SW 1271 (cell line): ENCODE results near the gene FLG2.
A peak's percentile ranks its signal among the peaks of the same experiment; 100 is the strongest.

Experiments
- DNase-seq, 2 experiments: peaks; one replicate each; lab custom pipeline; 2025; lab: John Stamatoyannopoulos, UW

The FLG2 gene

GRCh38 chr1:152359906-152360305, at the start of gene FLG2:
TSS of gene FLG2 (minus strand) at chr1:152360006. CDS start at chr1:152358884, 1,122 bp downstream.
- DNase-seq: no peak

- no peak for DNase-seq
Measured at GRCh38 chr1:152408664-152409063, 48.9 kb upstream of the FLG2 start.

GRCh38 chr1:152398812-152399698, 39.2 kb upstream of the FLG2 start:
- DNase-seq: peak in 1 of 2 experiments; percentile 14

GRCh38 chr1:152397474-152397873, 37.7 kb upstream of the FLG2 start:
- no peak for DNase-seq

- no peak for DNase-seq
Measured at GRCh38 chr1:152394151-152394550, 34.3 kb upstream of the FLG2 start.

GRCh38 chr1:152392909-152393308, 33.1 kb upstream of the FLG2 start:
- DNase-seq: no peak

DNA sequence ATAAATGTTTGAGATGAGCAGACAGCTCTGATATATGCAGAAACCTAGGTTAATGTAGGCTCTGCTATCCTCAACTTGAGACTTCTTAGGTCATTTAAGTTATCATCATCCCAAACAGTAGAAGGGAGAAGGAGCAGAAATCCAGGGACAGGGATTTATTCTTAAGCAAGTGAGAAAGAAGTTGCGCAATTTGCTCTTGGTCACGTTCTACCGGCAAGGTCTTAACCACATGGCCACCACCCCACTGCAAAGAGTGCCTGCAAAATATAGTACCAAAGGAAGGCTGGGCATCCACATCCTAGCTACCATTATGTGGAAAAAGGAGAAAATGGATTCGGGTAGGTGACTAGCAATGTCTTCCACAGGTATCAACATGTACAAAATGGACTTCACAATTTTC, 29.1 kb upstream of the FLG2 start:
- no peak for DNase-seq

DNA sequence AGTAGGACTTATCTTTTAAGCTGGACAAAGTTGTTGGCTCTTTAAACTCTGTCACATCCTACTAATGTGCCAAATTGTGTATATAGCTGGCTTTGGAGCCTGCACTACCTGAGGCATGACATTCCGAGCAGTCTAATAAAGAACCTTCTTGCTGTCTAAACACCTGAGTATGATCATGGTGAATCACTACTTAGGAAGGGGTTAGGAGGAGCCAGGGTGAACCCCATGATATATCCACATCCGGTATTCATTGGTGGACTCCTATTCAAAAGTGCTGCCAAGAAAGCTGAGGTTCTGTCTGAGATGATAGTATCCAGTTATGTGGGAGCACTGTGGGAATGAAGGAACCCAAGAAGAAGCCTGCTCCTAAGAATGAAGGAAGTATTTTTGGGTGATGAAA, 27.1 kb upstream of the FLG2 start:
- DNase-seq: no peak

- DNase-seq: no peak
Measured at GRCh38 chr1:152380932-152381331, 21.1 kb upstream of the FLG2 start.

DNA sequence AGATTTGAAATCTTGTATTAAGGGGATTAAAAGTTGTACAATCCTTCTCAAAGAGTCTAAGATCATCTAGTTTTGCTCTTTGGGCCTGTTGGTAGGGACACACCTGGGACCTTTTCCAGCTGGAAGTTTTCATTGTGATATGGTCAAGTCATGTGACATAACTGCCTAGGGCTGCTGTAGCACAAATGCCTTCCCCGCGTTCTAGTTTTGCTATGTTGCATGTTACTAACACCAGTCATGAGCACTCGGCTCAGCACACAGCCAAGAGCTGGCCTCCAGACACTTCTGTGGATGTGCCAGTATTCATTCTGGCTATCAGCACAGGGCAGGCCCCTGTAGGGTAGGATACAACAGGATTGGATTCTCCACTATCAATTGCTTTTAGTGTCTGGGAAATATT, 14.6 kb upstream of the FLG2 start:
- DNase-seq: no peak

DNA sequence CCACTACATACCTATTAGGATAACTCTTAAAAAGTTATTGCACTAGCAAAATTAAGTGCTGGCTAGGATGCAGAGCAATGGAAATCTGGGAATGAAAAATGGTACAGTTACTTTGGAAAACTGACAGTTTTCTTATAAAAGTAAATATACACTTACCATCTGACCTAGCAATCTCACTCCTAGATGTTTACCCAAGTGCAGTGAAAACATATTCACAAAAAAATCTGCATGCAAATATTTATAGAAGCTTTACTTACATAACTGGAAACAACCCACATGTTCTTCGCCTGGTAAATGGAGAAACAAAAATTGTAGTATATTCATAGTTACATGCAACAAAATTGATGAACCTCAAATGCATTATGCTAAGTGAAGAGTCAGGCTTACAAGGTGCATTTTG, 12.9 kb upstream of the FLG2 start:
- DNase-seq: no peak

GRCh38 chr1:152367436-152367835, 7.6 kb upstream of the FLG2 start:
- DNase-seq: no peak

DNA sequence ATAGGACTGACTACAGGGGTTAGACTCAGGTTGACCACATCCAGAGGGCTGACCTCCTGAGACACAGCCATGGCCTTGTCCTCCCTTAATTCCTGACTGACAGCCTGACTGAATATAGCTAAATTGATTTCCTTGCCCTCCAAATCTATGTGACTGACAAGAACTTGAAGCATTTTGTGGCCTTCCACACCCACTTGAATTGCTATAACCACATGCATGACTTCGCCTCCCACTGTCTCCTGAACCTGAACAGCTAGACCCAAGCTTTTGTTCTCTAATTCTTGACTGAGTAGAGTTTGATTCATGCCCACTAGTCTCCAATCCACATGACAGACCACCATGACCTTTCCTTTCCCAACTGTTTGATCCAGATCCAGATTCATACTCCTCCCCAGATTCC, 3.1 kb downstream of the FLG2 start:
- no peak for DNase-seq

- DNase-seq: no peak
Measured at GRCh38 chr1:152349611-152350010, 10.2 kb downstream of the FLG2 start.

DNA sequence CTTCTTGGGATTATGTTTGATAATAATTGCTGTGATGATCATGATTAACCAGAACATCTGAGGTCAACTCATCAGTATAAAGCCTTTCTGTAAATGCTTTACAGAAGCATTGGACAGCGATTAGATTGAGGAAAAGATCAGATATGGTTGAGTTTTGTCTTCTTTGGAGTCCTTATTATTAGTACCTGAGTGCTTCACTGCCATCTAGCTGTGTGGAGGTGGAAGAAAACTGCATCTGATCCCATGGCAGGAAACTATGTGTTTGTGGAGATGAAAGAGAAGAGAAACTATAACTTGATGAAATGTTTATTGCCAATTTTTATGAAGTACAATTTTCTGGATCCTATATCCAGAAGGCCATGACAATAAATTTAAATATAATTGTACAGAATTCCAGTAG, 11.4 kb downstream of the FLG2 start:
- peak in 1 of 2 experiments; percentile 1 for DNase-seq

GRCh38 chr1:152347116-152347728, 12.6 kb downstream of the FLG2 start:
- DNase-seq: peak in 1 of 2 experiments; percentile 40

DNA sequence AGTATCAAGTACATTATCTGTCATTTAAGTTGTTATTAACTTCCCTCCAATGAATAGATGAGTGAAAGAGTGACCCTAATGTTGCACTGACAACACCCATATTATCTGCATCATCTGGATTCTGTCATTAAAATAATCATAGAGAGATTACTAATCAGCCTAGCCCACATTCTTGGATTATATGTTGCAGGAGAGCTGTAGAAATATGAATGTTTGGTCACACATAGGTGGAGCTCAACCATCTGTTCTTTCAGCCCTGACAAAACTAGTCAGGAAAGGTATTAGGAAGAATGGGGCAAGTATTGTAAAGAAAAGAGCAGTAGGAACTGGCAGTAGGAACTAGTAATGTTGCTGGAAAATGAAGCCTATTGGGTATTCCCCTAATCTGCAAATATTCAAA, 15.4 kb downstream of the FLG2 start:
- no peak for DNase-seq

DNA sequence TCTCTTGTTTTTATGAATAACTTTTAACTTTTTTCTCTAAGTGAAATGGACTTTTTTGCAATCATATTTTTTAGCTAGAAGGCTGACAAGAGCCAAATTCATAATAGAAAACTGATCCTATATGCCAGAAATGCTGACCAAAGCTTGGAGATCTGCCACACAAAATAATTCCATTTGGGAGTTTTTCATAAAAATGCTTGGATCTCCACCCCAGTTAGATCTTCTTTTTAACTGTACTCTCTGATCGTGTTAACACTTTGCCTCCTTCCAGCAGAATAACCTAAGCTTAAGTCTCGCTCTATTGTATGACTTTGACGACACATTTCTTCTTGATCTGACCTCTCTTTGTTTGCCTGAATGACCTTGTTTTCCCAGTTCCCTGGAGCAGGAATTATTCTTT, 16.8 kb downstream of the FLG2 start:
- no peak for DNase-seq

DNA sequence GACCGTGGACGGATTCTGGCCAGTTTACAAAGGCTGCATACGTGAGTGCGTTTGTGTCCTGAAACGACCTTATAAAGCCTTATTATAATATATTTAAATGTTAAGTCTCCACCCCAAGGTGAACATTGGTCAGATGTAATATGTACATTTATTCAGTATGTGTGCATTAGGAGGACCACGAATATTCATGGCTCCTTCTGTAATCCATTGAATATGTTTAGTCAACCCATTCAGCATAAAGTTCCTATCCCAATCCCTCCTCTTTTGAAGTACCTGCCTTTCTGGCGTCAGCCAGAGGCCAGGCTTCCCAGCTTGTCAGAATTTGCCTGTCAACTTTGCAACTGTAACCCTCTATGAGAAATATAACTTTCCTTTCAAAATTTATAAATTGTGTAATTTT, 24.4 kb downstream of the FLG2 start:
- DNase-seq: no peak

DNA sequence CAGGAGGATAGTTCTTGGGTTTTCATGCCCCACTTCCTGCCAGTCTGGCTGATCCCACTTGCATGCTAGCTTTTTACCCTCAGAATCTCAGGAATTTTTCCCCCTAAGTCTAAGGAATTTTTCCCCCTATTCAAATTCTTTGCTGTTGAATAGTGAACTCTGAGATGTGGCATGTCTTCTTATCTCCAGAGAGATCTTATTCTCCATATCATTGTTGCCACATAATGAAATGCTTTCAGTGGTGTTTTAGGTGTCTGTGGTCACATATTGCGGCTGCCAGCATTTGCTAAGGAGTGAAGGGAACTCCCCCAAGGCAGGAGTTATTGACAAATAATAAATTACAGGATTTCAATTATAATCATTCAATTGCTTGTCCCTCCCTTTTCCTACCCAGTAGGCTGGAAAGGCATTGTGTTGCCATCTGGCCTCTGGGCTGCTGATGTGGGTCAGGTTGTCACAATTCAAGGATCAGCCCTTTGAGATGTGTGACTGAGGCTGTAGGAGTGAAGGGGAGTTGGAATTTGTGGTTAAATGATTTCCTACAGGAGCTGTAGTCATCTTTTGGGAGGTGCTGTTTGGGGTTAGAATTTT, 30.9 kb downstream of the FLG2 start:
- DNase-seq: peak in 1 of 2 experiments; percentile 16

- DNase-seq: no peak
Measured at GRCh38 chr1:152325111-152325510, 34.7 kb downstream of the FLG2 start, which contains the start of gene FLG. TSS of gene FLG (minus strand) at chr1:152325239. CDS start at chr1:152315456, 9,783 bp downstream.

- DNase-seq: no peak
Measured at GRCh38 chr1:152313970-152314369, 45.8 kb downstream of the FLG2 start.

DNA sequence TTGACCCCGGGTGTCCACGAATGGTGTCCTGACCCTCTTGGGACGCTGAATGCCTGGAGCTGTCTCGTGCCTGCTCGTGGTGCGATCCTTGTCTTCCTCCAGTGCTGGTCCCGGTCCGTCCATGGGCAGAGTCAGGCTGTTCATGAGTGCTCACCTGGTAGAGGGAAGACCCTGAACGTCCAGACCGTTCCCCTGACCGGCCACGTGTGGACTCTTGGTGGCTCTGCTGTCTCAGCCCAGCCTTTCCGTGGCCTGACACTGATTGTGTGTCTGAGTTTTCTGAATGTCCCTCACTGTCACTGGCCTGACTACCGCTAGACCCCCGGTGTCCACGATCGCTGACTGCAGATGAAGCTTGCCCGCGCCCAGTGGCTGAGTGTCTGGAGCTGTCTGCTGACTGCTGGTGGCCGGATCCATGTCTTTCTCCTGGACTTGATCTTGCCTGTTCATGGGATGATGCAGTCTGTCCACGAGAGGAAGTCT, 46.4 kb downstream of the FLG2 start:
- no peak for DNase-seq
